Measurements from ENCODE around the gene MUC3A. TPM values are rescaled to one million over a fixed set of nuclear protein-coding genes. Genes with fewer than 3 reads are reported as not detected.

Gene MUC3A
- total RNA-seq, 6 experiments from 2014 or later = 3.2 to 12.8 (median 8.9) TPM

GRCh38 chr7:100971111-100972001, 22.0 kb downstream of the MUC3A start:
- intact Hi-C loops (cut with DNase I) = no loop called here
- no peak overlapping the region for H3K27ac ChIP-seq
- TF ChIP-seq POLR2A (IDR thresholded peaks at IDR 0.05) (no peak), CTCF (IDR thresholded peaks at IDR 0.05) (no peak)
- peaks cover 0 to 6% (median 0%) of the 10 kb centered on the region in 4 donors for H3K36me3 ChIP-seq
- DNase-seq (no peak), ATAC-seq (peak in 2 of 4 donors; percentile 6 to 19)
- peaks cover 0 to 4% (median 0%) of the 10 kb centered on the region in 4 donors for H3K4me1 ChIP-seq
- no peak overlapping the region for H3K4me3 ChIP-seq
- no peaks in the 10 kb centered on the region for H3K9me3 ChIP-seq
- 33% methylated on average over 13 of the region's 14 CpGs for WGBS (ENCODE audit: insufficient coverage, low coverage, low lambda C conversion rate, missing lambda C conversion rate)
- no peaks in the 10 kb centered on the region for H3K27me3 ChIP-seq

- no peaks in the 10 kb centered on the region for H3K9me3 ChIP-seq
- WGBS (ENCODE audit: insufficient coverage, low coverage, low lambda C conversion rate, missing lambda C conversion rate) = 54% methylated on average over 5 of the region's 7 CpGs
- no peaks in the 10 kb centered on the region for H3K4me1 ChIP-seq
- no peak for TF ChIP-seq POLR2A (IDR thresholded peaks at IDR 0.05)
- TF ChIP-seq CTCF (IDR thresholded peaks at IDR 0.05) = no peak
- H3K27me3 ChIP-seq = no peaks in the 10 kb centered on the region
- intact Hi-C loops (cut with DNase I) = no loop called here
- no peak for DNase-seq
- H3K27ac ChIP-seq = no peak overlapping the region
- no peak overlapping the region for H3K4me3 ChIP-seq
- peaks cover 0 to 4% (median 0%) of the 10 kb centered on the region in 4 donors for H3K36me3 ChIP-seq
- peak in 1 of 4 donors; percentile 18 for ATAC-seq
Measured at GRCh38 chr7:100972002-100972347, 22.6 kb downstream of the MUC3A start.

- Histone ChIP-seq H3K27ac (no peak overlapping the region), H3K9me3 (no peaks in the 10 kb centered on the region), H3K4me1 (no peaks in the 10 kb centered on the region), H3K4me3 (no peak overlapping the region), H3K27me3 (no peaks in the 10 kb centered on the region), H3K36me3 (no peaks in the 10 kb centered on the region)
- TF ChIP-seq CTCF (IDR thresholded peaks at IDR 0.05) = no peak
- TF ChIP-seq POLR2A (IDR thresholded peaks at IDR 0.05) = no peak
- DNase-seq (no peak), ATAC-seq (no peak)
- 94% methylated on average over 2 of the region's 2 CpGs for WGBS (ENCODE audit: insufficient coverage, low coverage, low lambda C conversion rate, missing lambda C conversion rate)
- intact Hi-C loops (cut with DNase I) = no loop called here
Measured at GRCh38 chr7:100974021-100974420, 24.7 kb downstream of the MUC3A start.

GRCh38 chr7:100975371-100975821, 26.1 kb downstream of the MUC3A start:
- intact Hi-C loops (cut with DNase I) = no loop called here
- H3K4me3 ChIP-seq = no peak overlapping the region
- DNase-seq (no peak), ATAC-seq (no peak)
- H3K4me1 ChIP-seq = no peaks in the 10 kb centered on the region
- H3K27me3 ChIP-seq = no peaks in the 10 kb centered on the region
- H3K36me3 ChIP-seq = no peaks in the 10 kb centered on the region
- H3K9me3 ChIP-seq = no peaks in the 10 kb centered on the region
- 31% methylated on average over 3 of the region's 3 CpGs for WGBS (ENCODE audit: insufficient coverage, low coverage, low lambda C conversion rate, missing lambda C conversion rate)
- TF ChIP-seq POLR2A (IDR thresholded peaks at IDR 0.05) (no peak), CTCF (IDR thresholded peaks at IDR 0.05) (no peak)
- no peak overlapping the region for H3K27ac ChIP-seq

Data from right lobe of liver (tissue), 6 donors.